MM.1S (cell line): ENCODE data around the gene PLS1.

Experiments used
- CTCF ChIP-seq: fragments of 300-600 bp; sonication (generic); IDR thresholded peaks from 2 replicates; pipeline ENCODE4 v1.5.1; 2016; ENCODE audit warnings: antibody characterized with exemption, low read length, mixed read lengths
- EZH2 ChIP-seq: fragments of 300-600 bp; sonication (generic); optimal IDR thresholded peaks from 2 replicates; pipeline ENCODE3; 2017; ENCODE audit warnings: low read depth, mild to moderate bottlenecking, antibody characterized with exemption, low read length, mixed read lengths
- EZH2phosphoT487 ChIP-seq: fragments of 300-600 bp; sonication (generic); IDR thresholded peaks from 2 replicates; pipeline ENCODE4 v1.6.1; 2018; ENCODE audit warnings: antibody characterized with exemption, low read length

GRCh38 chr3:142732066-142732465 lies 135.9 kb downstream of the PLS1 start:
- TF ChIP-seq CTCF (no peak), EZH2 (no peak), EZH2phosphoT487 (no peak)
